ENCODE measurements around the gene SAP30BP.

Gene SAP30BP

GRCh38 chr17:75645889-75646637 is 21.1 kb upstream of the SAP30BP start:
- DNase-seq (ENCODE audit: low read depth, low spot score) = peak; percentile 68
- H3K27ac ChIP-seq = peak overlapping the region; percentile 98

- peak overlapping the region; percentile 98 for H3K27ac ChIP-seq
- no peak for DNase-seq (ENCODE audit: low read depth, low spot score)
Observed at GRCh38 chr17:75646638-75646992, 20.5 kb upstream of the SAP30BP start.

GRCh38 chr17:75647061-75647460 is 20.1 kb upstream of the SAP30BP start:
- H3K27ac ChIP-seq = peak overlapping the region; percentile 98
- no peak for DNase-seq (ENCODE audit: low read depth, low spot score)

GRCh38 chr17:75647921-75648320 is 19.2 kb upstream of the SAP30BP start:
- no peak for DNase-seq (ENCODE audit: low read depth, low spot score)
- peak overlapping the region; percentile 98 for H3K27ac ChIP-seq

GRCh38 chr17:75649687-75650086 is 17.5 kb upstream of the SAP30BP start:
- H3K27ac ChIP-seq = no peak overlapping the region
- no peak for DNase-seq (ENCODE audit: low read depth, low spot score)

GRCh38 chr17:75650874-75651273 is 16.3 kb upstream of the SAP30BP start:
- no peak overlapping the region for H3K27ac ChIP-seq
- no peak for DNase-seq (ENCODE audit: low read depth, low spot score)

GRCh38 chr17:75652341-75652740 is 14.8 kb upstream of the SAP30BP start:
- H3K27ac ChIP-seq = no peak overlapping the region

GRCh38 chr17:75652934-75653549 is 14.1 kb upstream of the SAP30BP start:
- H3K27ac ChIP-seq = no peak overlapping the region
- DNase-seq (ENCODE audit: low read depth, low spot score) = no peak

More at GRCh38 chr17:75652341-75652740, 14.8 kb upstream of the SAP30BP start:
- no peak for DNase-seq (ENCODE audit: low read depth, low spot score)

GRCh38 chr17:75654176-75654575 is 13.0 kb upstream of the SAP30BP start:
- H3K27ac ChIP-seq = no peak overlapping the region
- no peak for DNase-seq (ENCODE audit: low read depth, low spot score)

- no peak overlapping the region for H3K27ac ChIP-seq
- DNase-seq (ENCODE audit: low read depth, low spot score) = no peak
Observed at GRCh38 chr17:75658237-75658636, 8.9 kb upstream of the SAP30BP start.

GRCh38 chr17:75661531-75661930 is 5.6 kb upstream of the SAP30BP start:
- no peak for DNase-seq (ENCODE audit: low read depth, low spot score)
- H3K27ac ChIP-seq = no peak overlapping the region

- no peak for DNase-seq (ENCODE audit: low read depth, low spot score)
- no peak overlapping the region for H3K27ac ChIP-seq
Observed at GRCh38 chr17:75662511-75662910, 4.6 kb upstream of the SAP30BP start.

- H3K27ac ChIP-seq = no peak overlapping the region
Observed at GRCh38 chr17:75664099-75664549, 3.0 kb upstream of the SAP30BP start.

GRCh38 chr17:75665981-75666380 is 1.2 kb upstream of the SAP30BP start:
- no peak overlapping the region for H3K27ac ChIP-seq

More at GRCh38 chr17:75664099-75664549, 3.0 kb upstream of the SAP30BP start:
- DNase-seq (ENCODE audit: low read depth, low spot score) = no peak

GRCh38 chr17:75667825-75668224 is 687 bp downstream of the SAP30BP start:
- peak overlapping the region; percentile 67 for H3K27ac ChIP-seq
- no peak for DNase-seq (ENCODE audit: low read depth, low spot score)

More at GRCh38 chr17:75665981-75666380, 1.2 kb upstream of the SAP30BP start:
- DNase-seq (ENCODE audit: low read depth, low spot score) = no peak

- no peak for DNase-seq (ENCODE audit: low read depth, low spot score)
- no peak overlapping the region for H3K27ac ChIP-seq
Observed at GRCh38 chr17:75668489-75668888, 1.4 kb downstream of the SAP30BP start.

GRCh38 chr17:75670868-75671267 is 3.7 kb downstream of the SAP30BP start:
- no peak for DNase-seq (ENCODE audit: low read depth, low spot score)
- no peak overlapping the region for H3K27ac ChIP-seq

GRCh38 chr17:75672011-75672410 is 4.9 kb downstream of the SAP30BP start:
- no peak overlapping the region for H3K27ac ChIP-seq
- no peak for DNase-seq (ENCODE audit: low read depth, low spot score)

GRCh38 chr17:75673487-75673886 is 6.3 kb downstream of the SAP30BP start:
- DNase-seq (ENCODE audit: low read depth, low spot score) = no peak

GRCh38 chr17:75676461-75676860 is 9.3 kb downstream of the SAP30BP start:
- no peak for DNase-seq (ENCODE audit: low read depth, low spot score)
- no peak overlapping the region for H3K27ac ChIP-seq

More at GRCh38 chr17:75673487-75673886, 6.3 kb downstream of the SAP30BP start:
- H3K27ac ChIP-seq = no peak overlapping the region

- DNase-seq (ENCODE audit: low read depth, low spot score) = no peak
- H3K27ac ChIP-seq = peak overlapping the region; percentile 100
Observed at GRCh38 chr17:75679706-75680211, 12.6 kb downstream of the SAP30BP start.

Measured in epithelial cell of prostate (primary cell).